Measurements from ENCODE around the gene ZNF584.
"Not testable (repeated sequence)": the region's sequence is repeated elsewhere in the genome, so short reads cannot be mapped to it uniquely, and the experiment has no call there.

Gene ZNF584

GRCh38 chr19:58386576-58387337 lies 21.7 kb upstream of the ZNF584 start, which contains the start of gene RPS5:
Gene RPS5 (plus strand): TSS chr19:58387269. CDS start chr19:58388138, 869 bp downstream.
- DNase-seq = peak; percentile 99

GRCh38 chr19:58387338-58388174 lies 20.9 kb upstream of the ZNF584 start:
- DNase-seq = no peak

DNA sequence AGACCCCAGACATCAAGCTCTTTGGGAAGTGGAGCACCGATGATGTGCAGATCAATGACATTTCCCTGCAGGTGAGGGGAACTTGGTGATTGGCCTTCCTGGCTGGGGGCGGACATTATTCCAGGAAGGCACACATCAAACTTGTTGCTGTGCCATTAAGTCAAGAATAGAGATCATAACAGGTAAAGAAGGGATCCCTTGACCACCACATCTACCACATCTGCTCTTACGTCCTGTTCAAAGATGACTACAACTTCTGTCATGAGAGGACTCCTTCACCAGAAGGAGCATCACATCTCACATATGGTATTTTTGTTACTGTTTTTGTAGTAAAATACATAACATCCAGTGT lies 20.3 kb upstream of the ZNF584 start:
- DNase-seq = no peak

DNA sequence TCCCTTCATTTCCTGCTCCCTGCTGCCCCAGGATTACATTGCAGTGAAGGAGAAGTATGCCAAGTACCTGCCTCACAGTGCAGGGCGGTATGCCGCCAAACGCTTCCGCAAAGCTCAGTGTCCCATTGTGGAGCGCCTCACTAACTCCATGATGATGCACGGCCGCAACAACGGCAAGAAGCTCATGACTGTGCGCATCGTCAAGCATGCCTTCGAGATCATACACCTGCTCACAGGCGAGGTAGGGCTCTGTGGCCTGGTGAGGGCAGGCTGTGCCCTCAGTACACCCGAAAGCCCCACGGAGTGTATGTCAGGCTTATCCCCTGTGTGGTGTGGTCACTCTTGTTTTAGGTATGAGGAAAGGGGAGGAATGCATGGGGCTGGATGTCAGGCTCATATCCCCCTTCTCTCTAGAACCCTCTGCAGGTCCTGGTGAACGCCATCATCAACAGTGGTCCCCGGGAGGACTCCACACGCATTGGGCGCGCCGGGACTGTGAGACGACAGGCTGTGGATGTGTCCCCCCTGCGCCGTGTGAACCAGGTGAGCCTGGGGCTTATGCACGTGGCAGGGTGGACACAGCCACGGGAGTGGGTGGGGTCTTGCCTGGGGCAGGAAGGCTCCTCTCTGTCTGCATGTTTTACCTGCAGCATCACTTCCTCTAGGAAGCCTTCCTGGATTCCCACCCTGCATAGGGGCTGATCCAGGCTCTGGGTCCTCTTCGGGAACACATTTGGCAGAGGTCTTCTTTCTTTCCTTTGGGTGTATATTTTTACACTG lies 15.3 kb upstream of the ZNF584 start:
- no peak for DNase-seq

GRCh38 chr19:58393725-58394033 lies 14.8 kb upstream of the ZNF584 start:
- DNase-seq = no peak

- DNase-seq = no peak
These were observed 13.6 kb upstream of the ZNF584 start for GRCh38 chr19:58394821-58395219.

DNA sequence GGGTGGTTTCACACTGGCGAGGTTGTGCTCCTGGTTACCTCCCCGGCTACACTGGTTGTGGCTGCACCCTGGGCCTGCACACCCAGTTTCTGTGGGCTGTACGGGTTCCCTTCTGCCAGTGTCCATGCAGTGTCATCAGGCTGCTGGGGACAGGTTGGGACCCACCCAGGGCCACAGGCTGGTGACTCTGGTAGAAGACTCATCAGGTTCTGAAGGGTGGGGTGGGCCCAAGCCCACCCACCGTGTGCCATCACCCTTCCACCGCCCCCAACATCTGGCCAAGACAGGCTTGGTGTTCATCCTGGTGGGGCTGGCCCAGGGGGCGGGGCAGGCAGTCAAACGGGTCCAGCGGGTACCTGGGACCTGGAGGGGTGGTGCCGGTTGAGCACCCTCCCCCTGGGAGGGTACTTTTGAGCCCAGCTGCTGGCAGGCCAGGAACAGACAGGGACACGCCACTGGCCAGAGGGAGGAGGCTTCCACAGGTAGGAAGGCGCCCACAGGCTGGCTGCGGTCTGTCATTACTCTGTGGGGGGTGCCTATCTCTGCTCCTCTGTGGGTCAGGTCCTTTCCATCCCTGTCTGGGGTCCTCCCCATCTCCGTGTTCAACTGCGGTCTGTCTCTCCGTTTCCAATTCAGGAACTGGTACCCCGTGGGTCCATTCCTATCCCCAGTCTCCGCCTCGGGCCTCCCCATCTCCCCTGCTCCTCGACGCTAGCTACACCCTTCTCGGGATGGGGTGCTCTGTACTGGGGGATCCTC lies 13.1 kb upstream of the ZNF584 start, which contains the start of gene RNF225:
Gene RNF225, plus strand, starts transcription at position 437 of the 759 bp plus-strand sequence. CDS start 434 bp downstream, outside the sequence.
- no peak for DNase-seq

GRCh38 chr19:58395979-58396627 lies 12.3 kb upstream of the ZNF584 start:
- no peak for DNase-seq

- no peak for DNase-seq
These were observed 11.5 kb upstream of the ZNF584 start for GRCh38 chr19:58396691-58397532.

- DNase-seq = no peak
These were observed 10.9 kb upstream of the ZNF584 start for GRCh38 chr19:58397533-58398037.

GRCh38 chr19:58398087-58398486 lies 10.4 kb upstream of the ZNF584 start:
- no peak for DNase-seq

DNA sequence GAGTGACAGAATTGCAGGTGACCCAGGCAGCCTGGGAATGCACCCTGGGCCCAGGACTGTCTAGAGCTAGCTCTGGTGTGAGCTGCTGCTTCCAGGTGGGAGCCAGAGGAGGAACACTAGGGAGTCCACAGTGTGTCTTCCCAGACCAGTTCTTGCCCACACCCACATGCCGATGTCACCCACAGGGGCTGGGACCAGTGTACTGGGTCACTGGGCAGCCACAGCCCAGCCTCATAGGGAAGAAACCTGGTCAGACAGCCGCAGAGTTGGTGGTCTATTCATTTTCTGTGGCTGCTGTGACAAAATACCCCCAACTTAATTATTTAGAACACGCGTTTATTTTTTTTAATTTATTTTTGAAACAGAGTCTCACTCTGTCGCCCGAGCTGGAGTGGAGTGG lies 9.9 kb upstream of the ZNF584 start:
- no peak for DNase-seq

DNA sequence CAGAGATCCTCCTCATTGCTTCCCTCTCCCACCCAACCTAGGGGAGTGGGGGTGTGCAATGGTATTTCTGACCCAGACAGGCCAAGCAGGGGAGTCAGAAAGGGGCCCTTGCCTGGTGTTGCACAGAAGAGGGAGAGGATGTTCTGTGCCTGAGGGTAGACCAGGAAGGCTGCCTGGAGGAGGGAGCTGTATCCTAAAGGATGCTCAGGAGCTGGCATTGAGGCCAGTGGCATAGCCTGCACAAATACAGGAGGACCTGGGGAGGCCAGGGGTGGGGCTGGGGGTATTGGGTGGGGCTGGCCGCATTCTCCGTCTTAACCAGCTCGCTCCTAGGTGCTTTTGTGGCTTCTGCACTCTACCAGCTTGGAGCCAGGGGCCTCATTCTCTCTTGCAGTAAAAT lies 8.5 kb upstream of the ZNF584 start:
- no peak for DNase-seq

DNA sequence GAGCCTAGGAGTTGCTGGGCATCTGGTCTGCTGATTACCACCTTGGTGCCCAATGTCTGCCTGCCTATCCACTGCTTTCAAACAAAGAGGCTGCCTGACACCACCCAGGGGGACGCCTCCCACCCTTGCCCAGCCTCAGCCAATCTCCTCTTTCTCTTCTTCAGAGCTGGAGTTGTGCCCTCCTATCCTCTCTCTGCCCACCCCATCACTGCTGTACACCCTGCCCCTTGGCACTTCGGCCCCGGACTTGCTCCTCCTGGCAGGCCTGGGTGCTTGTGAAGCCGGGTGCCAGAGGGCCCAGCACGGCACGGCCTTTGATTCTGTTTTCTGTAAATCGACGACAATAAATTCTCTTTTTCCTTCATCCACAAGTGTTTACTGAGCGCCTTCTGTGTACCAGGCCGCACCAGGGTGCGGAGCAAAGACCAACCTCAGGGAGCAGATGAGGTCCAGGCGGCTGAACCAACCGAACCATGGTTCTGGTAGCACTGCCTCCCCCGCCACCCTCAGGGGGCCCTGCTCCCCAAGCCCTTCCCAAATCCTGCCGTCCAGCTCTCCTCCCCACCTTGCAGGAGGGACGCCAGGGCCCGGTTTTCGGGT lies 8.0 kb upstream of the ZNF584 start:
- no peak for DNase-seq

DNA sequence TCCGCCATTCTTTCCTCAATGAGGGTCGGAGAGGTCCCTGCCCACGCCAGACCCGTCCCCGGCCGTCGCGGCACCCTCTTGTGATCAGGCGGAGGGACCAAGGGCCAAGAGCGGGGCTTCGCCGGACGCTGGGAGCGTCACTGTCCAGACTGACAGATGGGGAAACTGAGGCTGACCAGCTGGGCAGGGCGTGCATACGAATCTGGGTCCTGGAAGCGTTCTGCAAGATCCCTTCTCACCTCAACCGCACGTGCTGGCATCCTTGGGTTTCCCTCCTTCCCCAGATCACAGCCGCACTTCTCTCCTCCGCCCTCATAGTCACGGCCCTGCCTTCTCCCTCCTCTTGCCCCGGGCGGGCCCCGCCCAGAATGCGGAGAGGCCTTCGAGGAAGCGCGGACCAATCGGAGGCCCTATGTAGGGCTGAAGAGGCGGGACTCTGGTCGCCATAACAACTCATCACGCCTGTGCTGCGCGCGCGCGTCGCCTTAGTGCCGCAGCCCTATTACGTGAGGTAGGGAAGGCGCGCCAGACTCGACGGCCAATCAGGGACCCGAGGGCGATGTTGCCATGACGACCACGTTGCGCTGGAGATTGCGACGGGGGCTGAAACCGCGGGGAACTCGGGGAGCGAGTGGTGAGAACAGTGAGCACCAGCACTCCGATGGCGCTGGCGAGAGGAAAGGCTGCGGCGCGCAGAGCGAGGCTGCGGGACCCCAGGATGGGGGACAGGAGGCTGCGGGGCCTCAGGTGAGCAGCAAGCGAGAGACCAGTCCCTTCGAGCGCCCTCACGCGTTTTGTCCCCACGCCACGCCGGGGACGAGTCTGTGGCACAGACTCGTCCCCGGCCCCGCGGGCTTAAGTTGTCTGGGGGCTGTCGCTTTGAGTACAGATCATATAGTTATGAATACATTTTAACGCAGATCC lies 7.3 kb upstream of the ZNF584 start:
- peak; percentile 99 for DNase-seq

DNA sequence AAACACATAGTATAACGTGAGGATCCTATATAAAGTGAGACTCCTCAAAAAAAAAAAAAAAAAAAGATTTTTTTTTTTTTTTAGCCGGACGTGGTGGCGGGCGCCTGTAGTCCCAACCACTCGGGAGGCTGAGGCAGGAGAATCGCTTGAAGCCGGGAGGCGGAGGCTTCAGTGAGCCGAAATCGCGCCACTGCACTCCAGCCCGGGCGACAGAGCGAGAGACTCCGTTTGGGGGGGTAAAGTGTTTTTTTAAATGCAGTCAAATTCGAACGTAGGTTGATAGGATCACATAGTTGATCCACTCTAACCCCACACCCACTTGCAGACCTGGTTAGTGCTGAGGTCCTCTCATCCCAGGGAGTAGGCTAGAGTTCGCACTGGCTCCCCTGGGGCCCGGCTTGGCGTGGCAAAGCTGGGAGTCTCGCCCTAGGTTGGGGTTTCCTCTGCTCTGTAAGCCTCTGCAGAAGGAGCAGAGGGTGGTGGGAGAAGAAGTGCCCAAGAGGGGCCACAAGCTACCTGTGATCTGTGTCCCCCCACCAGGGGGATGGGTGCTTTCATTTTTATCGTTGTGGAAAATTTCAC lies 6.5 kb upstream of the ZNF584 start:
- DNase-seq = no peak

- DNase-seq = not testable (repeated sequence)
These were observed 4.5 kb upstream of the ZNF584 start for GRCh38 chr19:58403920-58404478.

DNA sequence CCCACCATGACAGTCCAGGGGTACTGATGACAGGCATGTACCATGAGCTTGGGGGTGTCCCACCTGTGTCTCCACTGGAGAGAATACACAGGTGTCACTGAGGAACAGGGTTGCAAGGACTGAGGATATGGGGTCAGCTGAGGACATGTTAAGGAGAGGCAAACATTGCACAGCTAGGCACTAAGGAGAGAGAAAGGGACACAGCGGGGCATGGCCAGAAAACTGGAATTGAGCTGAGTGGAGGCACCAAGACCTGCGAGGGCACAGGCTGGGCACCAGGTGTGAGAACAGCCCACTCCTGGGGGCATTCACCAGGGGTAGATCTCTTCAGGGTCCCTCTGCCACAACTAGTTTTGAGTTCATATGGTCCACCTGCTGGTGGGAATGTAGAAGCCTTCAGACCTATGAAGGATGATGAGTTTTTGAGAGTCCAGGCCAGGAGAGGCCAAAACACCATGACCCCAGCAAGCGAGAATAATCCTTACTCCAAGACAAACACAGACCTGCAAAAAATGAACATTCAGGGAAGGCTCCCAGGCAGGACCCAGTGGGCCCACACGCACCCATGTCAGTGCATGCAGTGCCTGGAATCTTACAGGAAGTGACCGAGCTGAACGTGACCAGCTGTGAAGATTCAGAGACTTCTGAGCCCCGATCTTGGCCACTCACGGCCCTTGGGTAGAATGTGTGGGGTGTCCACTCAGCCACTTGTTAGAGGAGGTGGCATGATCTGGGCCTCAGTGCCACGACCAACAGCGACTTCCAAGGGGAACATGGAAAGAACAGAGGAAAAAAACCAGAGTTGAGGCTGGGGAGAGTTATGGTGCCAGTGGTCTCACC lies 1.4 kb upstream of the ZNF584 start:
- no peak for DNase-seq

All from fibroblast of upper back skin (primary cell).